ENCODE measurements around the gene NUMBL. TPM values are rescaled to one million over a fixed set of nuclear protein-coding genes. Genes with fewer than 3 reads are reported as not detected.

The NUMBL gene
- total RNA-seq, 2 experiments from 2014 or later: 9.9 to 11.7 TPM

GRCh38 chr19:40691421-40692211, 1.2 kb upstream of the NUMBL start:
- Mint-ChIP-seq H3K9me3 (no peaks in the 10 kb centered on the region), H3K27ac (no peak overlapping the region), H3K27me3 (no peaks in the 10 kb centered on the region), H3K4me1 (peaks cover 3% of the 10 kb centered on the region), H3K36me3 (peaks cover 3% of the 10 kb centered on the region), H3K4me3 (peak overlapping the region; percentile 44)
- no peak for DNase-seq
- POLR2A ChIA-PET: interaction anchor here (0.5 to 1.7 kb wide), 4 partner anchors 8 to 83 kb away, joined by 3 to 5 read pairs (median 4); partner anchors contain the start of genes ACTMAP, COQ8B and ITPKC
- no peak for ATAC-seq (ENCODE audit: low read depth)

- peaks cover 3% of the 10 kb centered on the region for H3K4me1 Mint-ChIP-seq
These were observed 406 bp upstream of the NUMBL start for GRCh38 chr19:40690693-40691420.

GRCh38 chr19:40689339-40690049, 957 bp downstream of the NUMBL start:
- H3K4me3 Mint-ChIP-seq: no peak overlapping the region
- ATAC-seq (ENCODE audit: low read depth): no peak
- no peaks in the 10 kb centered on the region for H3K27me3 Mint-ChIP-seq
- H3K9me3 Mint-ChIP-seq: no peaks in the 10 kb centered on the region
- POLR2A ChIA-PET: no interaction called here
- H3K4me1 Mint-ChIP-seq: peaks cover 3% of the 10 kb centered on the region
- no peak for DNase-seq
- no peak overlapping the region for H3K27ac Mint-ChIP-seq
- peaks cover 8% of the 10 kb centered on the region for H3K36me3 Mint-ChIP-seq

More at GRCh38 chr19:40690693-40691420, 406 bp upstream of the NUMBL start:
- Mint-ChIP-seq H3K27ac (peak overlapping the region; percentile 78), H3K36me3 (peaks cover 1% of the 10 kb centered on the region), H3K4me3 (peak overlapping the region; percentile 85), H3K9me3 (no peaks in the 10 kb centered on the region), H3K27me3 (no peaks in the 10 kb centered on the region)
- ATAC-seq (ENCODE audit: low read depth): peak; percentile 82
- POLR2A ChIA-PET: interaction anchor here (1.0 to 1.7 kb wide), 3 partner anchors 9 to 59 kb away, joined by 3 to 5 read pairs (median 5); partner anchors contain the start of genes ACTMAP, COQ8B and ITPKC
- peak; percentile 86 for DNase-seq

GRCh38 chr19:40688987-40689338, 1.5 kb downstream of the NUMBL start:
- Mint-ChIP-seq H3K27ac (no peak overlapping the region), H3K4me3 (no peak overlapping the region), H3K27me3 (no peaks in the 10 kb centered on the region), H3K36me3 (peaks cover 7% of the 10 kb centered on the region), H3K4me1 (peaks cover 3% of the 10 kb centered on the region), H3K9me3 (no peaks in the 10 kb centered on the region)
- POLR2A ChIA-PET: no interaction called here
- DNase-seq: no peak
- no peak for ATAC-seq (ENCODE audit: low read depth)

GRCh38 chr19:40688309-40688708, 2.1 kb downstream of the NUMBL start:
- peaks cover 3% of the 10 kb centered on the region for H3K4me1 Mint-ChIP-seq
- H3K36me3 Mint-ChIP-seq: peaks cover 7% of the 10 kb centered on the region
- no peaks in the 10 kb centered on the region for H3K27me3 Mint-ChIP-seq
- DNase-seq (no peak), ATAC-seq (ENCODE audit: low read depth) (no peak)
- H3K27ac Mint-ChIP-seq: no peak overlapping the region
- no peaks in the 10 kb centered on the region for H3K9me3 Mint-ChIP-seq
- H3K4me3 Mint-ChIP-seq: no peak overlapping the region
- POLR2A ChIA-PET: no interaction called here

GRCh38 chr19:40687525-40688016, 2.9 kb downstream of the NUMBL start:
- no peak for DNase-seq
- POLR2A ChIA-PET: no interaction called here
- Mint-ChIP-seq H3K36me3 (peaks cover 7% of the 10 kb centered on the region), H3K9me3 (no peaks in the 10 kb centered on the region), H3K27ac (no peak overlapping the region), H3K4me1 (peaks cover 3% of the 10 kb centered on the region), H3K27me3 (no peaks in the 10 kb centered on the region), H3K4me3 (no peak overlapping the region)
- ATAC-seq (ENCODE audit: low read depth): no peak

- ATAC-seq (ENCODE audit: low read depth): no peak
- DNase-seq: no peak
- peaks cover 3% of the 10 kb centered on the region for H3K4me1 Mint-ChIP-seq
- POLR2A ChIA-PET: no interaction called here
- no peaks in the 10 kb centered on the region for H3K27me3 Mint-ChIP-seq
- H3K36me3 Mint-ChIP-seq: peaks cover 7% of the 10 kb centered on the region
- no peaks in the 10 kb centered on the region for H3K9me3 Mint-ChIP-seq
- H3K4me3 Mint-ChIP-seq: no peak overlapping the region
- no peak overlapping the region for H3K27ac Mint-ChIP-seq
These were observed 3.4 kb downstream of the NUMBL start for GRCh38 chr19:40686882-40687524.

GRCh38 chr19:40685563-40685962, 4.9 kb downstream of the NUMBL start:
- H3K4me3 Mint-ChIP-seq: no peak overlapping the region
- no peak for ATAC-seq (ENCODE audit: low read depth)
- H3K27ac Mint-ChIP-seq: no peak overlapping the region
- H3K9me3 Mint-ChIP-seq: no peaks in the 10 kb centered on the region
- no peaks in the 10 kb centered on the region for H3K27me3 Mint-ChIP-seq
- H3K36me3 Mint-ChIP-seq: peaks cover 13% of the 10 kb centered on the region
- H3K4me1 Mint-ChIP-seq: peaks cover 1% of the 10 kb centered on the region
- no peak for DNase-seq
- POLR2A ChIA-PET: no interaction called here

- POLR2A ChIA-PET: no interaction called here
- Mint-ChIP-seq H3K36me3 (peaks cover 13% of the 10 kb centered on the region), H3K27me3 (no peaks in the 10 kb centered on the region), H3K27ac (peak overlapping the region; percentile 2), H3K4me1 (peaks cover 1% of the 10 kb centered on the region), H3K4me3 (no peak overlapping the region), H3K9me3 (no peaks in the 10 kb centered on the region)
- DNase-seq (no peak), ATAC-seq (ENCODE audit: low read depth) (no peak)
These were observed 5.4 kb downstream of the NUMBL start for GRCh38 chr19:40685016-40685526.

GRCh38 chr19:40684280-40684679, 6.2 kb downstream of the NUMBL start:
- no peak for ATAC-seq (ENCODE audit: low read depth)
- Mint-ChIP-seq H3K4me1 (peaks cover 1% of the 10 kb centered on the region), H3K27ac (no peak overlapping the region), H3K36me3 (peaks cover 15% of the 10 kb centered on the region), H3K4me3 (no peak overlapping the region), H3K9me3 (no peaks in the 10 kb centered on the region), H3K27me3 (no peaks in the 10 kb centered on the region)
- POLR2A ChIA-PET: interaction anchor here (0.7 kb wide), 1 partner anchor 121 kb away, joined by 4 read pairs; no protein-coding TSS in a partner anchor
- no peak for DNase-seq

GRCh38 chr19:40683437-40683836, 7.0 kb downstream of the NUMBL start:
- no peak overlapping the region for H3K27ac Mint-ChIP-seq
- H3K27me3 Mint-ChIP-seq: no peaks in the 10 kb centered on the region
- DNase-seq (no peak), ATAC-seq (ENCODE audit: low read depth) (no peak)
- H3K4me1 Mint-ChIP-seq: peaks cover 1% of the 10 kb centered on the region
- POLR2A ChIA-PET: no interaction called here
- H3K36me3 Mint-ChIP-seq: peaks cover 16% of the 10 kb centered on the region
- H3K4me3 Mint-ChIP-seq: no peak overlapping the region
- no peaks in the 10 kb centered on the region for H3K9me3 Mint-ChIP-seq

- Mint-ChIP-seq H3K4me1 (peaks cover 1% of the 10 kb centered on the region), H3K4me3 (no peak overlapping the region), H3K27me3 (no peaks in the 10 kb centered on the region), H3K27ac (no peak overlapping the region), H3K9me3 (no peaks in the 10 kb centered on the region), H3K36me3 (peaks cover 19% of the 10 kb centered on the region)
- POLR2A ChIA-PET: no interaction called here
- no peak for DNase-seq
- ATAC-seq (ENCODE audit: low read depth): no peak
These were observed 8.0 kb downstream of the NUMBL start for GRCh38 chr19:40682431-40682964.
